NCI-H446 (cell line): ENCODE measurements around the gene SFXN5.

Source experiments
- DNase-seq, 2 experiments: peaks; one replicate each; lab custom pipeline; 2025; lab: John Stamatoyannopoulos, UW

The SFXN5 gene

DNA sequence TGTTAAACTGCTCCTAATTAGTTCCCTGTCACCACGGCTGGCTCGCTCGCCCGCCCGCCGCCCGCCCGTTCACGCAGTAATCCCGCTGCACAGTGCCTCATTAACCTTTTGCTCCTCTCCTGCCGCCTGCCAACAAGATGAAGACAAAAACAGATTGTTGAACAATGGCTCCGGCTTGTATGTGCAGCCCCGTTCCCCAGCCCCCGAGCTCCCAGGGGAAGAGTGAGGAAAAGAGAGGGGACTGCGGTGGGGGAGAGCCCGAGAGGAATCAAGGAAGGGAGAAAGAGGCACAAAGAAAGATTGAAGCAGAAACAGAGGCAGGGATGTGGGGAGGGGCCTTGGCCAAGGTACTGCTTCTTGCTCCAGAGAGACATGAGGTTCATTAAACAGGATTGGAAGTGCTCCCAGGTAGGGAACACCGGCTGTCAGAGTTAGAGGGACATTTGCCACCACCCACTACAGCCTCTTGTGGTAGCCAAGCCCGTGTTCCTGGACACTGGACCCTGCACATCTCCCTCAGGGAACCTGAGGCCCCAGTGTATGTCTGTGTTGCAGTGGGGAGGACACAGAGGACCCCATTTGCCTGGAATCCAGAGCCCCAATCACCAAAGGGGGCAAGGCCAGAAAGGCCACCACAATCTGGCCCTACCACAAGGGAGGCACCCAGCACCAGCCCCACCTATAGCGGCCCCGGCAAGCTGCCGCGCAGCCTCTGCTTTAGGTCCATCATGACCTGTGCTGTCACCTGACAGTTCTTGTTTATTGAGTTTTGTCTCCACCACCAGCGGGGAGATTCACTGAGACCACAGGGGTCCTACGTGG is 116.1 kb downstream of the SFXN5 start:
- no peak for DNase-seq

DNA sequence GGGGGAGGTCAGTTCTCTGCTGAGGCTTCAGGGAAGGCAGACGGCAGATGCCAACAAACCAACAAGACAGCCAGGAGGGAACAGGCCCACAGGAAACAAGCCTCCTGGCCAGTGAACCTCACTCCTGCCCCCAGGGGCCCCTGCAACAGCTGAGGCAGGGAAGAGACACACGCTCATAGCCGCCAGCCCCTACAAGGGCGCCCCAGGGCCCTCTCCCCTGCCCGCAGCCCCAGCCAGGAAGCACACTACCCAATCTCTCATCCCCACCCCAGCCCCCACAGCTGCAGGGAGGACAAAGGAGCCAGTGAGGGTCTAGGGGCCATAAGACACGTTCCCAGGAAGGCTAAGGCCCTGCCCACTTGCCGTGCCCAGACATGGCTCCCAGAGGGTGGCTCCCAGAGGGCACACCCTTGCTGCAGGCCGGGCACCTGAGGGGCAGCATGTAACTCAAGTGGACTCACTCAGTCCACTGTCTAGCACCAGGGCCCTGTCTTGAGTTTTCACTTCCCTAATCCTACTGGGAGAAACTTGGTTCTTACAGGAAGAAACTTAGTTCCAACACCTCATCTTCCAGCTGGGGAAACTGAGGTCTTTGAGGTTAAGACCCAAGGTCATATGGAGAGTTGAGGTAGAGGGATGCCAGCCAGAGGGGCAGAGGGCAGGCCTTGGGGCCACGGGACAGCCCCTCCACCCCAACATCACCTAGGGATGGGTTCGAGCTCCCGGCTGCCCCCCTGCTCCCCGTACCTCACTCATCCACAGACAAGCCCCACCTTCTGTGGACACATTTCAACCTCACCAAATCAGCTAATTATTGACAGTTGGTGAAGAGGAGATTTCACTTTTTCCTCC is 116.9 kb downstream of the SFXN5 start:
- DNase-seq: no peak

GRCh38 chr2:72953976-72954375 is 117.5 kb downstream of the SFXN5 start:
- DNase-seq: no peak

- no peak for DNase-seq
These were observed 118.0 kb downstream of the SFXN5 start for GRCh38 chr2:72953528-72953927.

DNA sequence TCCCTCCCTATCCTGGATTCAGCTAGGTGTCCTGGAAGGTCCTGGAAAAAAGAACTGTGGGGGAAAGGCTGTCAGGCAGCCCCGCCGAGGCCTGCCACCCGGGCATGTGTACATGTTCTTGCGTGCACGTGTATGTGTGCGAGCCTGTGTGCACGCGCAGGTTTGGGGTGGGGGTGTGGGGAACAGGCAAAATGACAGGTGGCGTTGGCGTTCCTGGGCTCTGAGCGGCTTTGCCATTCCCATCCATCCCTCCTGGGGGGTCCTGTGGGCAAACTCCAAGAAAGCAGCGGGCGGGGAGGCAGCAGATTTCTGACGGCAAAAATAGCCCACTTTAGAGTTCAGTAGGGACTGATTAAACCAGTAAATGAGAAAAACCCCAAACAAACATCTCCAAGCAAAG is 118.6 kb downstream of the SFXN5 start:
- DNase-seq: no peak

DNA sequence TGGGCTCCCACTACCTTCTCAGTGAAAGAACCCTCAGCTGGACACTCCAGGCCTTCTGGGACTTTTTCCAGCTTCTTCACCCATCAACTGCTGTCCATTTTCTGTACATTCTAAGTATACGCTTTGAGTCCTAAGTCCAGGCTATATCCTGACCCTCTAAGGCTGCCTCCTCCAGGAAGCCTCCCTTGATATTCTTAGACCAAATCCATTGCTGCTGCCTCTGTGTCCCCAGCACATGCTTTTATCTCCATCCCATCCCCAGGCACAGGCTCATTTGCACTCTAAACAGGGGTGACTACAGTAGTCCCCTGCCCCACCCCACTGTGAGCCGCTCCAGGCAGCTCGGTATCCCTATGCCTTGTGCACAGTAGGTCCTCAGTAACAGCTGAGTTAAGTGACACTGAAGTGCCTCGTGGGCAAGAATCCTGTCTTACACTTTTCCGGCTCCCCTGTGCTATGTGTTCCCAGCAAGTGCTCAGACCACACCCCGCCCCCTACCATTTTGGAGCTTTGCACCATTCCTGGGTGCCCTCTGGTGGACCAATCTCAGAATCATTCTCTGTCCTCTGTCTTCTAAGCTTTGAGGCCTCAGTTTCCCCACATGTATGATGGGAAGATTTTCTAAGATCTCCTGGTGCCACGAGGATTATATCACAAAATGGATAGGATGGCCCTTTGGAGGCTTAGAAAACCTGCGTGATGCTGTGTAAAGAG is 119.2 kb downstream of the SFXN5 start:
- DNase-seq: no peak

GRCh38 chr2:72951303-72952095 is 120.0 kb downstream of the SFXN5 start:
- DNase-seq: no peak

DNA sequence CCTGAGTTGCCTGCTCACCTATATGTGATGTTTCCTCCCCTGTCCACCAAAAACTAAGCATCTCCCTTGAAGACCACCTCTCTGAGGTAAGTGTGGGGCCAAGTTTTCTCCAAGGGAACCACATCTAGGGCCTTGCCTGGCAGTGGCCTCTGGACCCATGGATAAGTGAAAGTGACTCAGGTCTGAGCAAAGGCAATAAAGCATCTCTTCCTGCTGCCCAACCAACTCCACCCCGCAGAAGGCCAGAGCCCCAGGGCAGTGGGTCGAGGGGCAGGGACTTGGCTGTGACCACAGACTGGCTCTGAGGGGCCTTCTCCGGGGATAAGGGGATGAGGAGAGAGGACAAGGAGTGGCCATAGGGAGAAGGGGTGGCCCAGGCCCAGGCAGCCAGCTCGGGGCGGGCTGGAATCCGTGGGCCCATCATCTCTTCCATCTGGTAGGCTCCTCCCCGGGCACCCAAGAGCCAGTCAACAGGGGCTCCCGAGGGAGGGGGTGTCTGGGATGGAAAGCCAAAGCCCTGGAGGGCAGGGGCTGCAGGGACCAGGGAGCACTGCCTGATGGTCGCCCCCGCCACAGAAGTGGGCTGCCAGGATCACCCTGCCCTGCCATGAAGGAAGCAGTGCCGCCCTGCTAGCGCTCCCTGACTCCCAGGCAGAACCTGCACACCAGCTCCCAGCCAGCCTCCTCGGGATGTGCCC is 120.8 kb downstream of the SFXN5 start:
- DNase-seq: no peak

DNA sequence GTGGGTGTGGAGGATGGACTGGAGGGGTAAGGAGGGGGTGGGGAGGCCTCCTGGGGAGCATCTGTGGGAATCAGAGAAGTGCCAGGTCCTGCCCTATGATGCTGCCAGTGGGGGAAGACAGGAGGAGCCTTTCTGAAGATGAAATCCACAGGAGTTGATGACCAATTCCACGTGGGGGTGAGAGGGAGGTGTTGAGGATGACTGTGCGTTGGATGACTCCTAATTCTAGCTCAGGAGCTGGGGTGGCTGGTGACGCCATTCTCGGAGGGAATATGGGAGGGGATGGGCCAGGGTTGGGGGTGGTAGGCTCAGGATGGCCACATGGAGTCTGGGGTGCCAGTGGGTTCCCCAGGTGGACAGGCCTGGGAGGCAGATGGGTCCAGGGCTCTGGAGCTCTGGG is 121.9 kb downstream of the SFXN5 start:
- DNase-seq: no peak

GRCh38 chr2:72949045-72949444 is 122.5 kb downstream of the SFXN5 start:
- no peak for DNase-seq

GRCh38 chr2:72947952-72948830 is 123.3 kb downstream of the SFXN5 start:
- no peak for DNase-seq

- DNase-seq: no peak
These were observed 125.0 kb downstream of the SFXN5 start for GRCh38 chr2:72946466-72946865.

- DNase-seq: no peak
These were observed 126.0 kb downstream of the SFXN5 start for GRCh38 chr2:72945450-72946019.

GRCh38 chr2:72944804-72945449 is 126.6 kb downstream of the SFXN5 start:
- no peak for DNase-seq

DNA sequence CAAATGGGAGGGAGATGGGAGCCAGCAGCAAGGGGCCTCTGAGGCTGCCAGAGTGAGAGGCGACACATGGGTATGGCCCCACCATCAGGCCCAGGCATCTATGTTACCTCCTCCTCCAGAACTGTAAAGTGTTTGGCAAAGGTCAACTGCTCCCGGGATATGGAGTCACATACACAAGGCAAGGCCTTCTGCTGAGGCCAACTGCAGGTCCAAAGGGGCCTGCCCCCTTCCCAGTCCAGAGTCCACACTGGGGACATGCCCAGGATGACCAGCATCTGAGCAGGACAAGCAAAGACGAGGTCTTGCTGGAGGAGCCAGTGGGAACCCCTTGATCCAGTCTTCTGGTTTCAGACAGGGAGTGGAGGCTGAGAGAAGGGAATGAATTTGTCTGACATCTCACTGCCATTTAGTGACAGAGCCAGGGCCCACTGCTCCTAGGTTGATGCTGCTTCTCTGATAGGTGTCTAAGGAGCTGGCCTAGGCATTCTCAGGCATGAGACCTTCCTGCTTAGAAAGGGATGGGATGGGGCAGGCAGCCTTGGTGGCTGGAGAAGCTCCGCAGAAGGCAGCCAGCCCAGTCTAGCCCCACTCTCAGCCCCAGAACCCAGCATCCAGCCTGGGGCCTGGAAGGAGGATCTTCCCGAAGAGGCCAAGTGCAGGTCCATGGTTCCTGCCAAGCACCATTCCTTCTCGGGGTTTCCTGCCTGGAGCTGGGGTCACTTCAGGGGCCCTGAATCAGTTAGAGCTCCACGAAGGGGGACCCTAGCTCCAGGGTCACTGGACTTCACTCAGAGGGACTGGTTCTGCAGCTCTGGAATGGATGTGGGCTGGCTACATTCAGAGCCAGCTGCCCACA is 127.7 kb downstream of the SFXN5 start:
- no peak for DNase-seq

- no peak for DNase-seq
These were observed 128.6 kb downstream of the SFXN5 start for GRCh38 chr2:72942881-72943418.

DNA sequence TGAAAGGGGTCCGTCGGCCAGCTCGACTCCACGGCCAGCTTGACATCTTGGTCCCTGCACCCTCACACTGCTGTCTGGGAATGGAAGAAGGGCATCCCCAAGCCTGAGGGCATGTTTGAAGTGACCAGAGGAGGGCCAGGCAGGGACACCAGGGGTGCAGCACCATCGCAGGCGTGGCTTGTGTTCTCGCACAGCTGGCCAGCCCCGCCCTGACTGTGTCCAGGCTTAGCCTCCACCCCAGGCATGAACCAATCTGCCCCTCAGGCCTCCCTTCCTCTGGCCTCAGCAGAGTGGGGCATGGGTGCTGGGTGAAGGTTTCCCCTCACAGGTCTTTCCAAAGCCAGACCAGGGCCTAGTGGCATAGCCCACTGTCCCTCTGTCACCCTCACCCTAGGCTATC is 129.2 kb downstream of the SFXN5 start:
- no peak for DNase-seq

- DNase-seq: no peak
These were observed 130.7 kb downstream of the SFXN5 start for GRCh38 chr2:72940786-72941185.
